ENCODE results near the gene ZNF771.
A peak's percentile ranks its signal among the peaks of the same experiment; 100 is the strongest.

ZNF771 gene

GRCh38 chr16:30407102-30407803, at the start of gene ZNF771:
ZNF771 (plus strand) TSS chr16:30407606; CDS start chr16:30408054, 448 bp downstream.
- peak; percentile 70 to 88 for DNase-seq (ENCODE audit: low read depth in 2 of 2)

DNA sequence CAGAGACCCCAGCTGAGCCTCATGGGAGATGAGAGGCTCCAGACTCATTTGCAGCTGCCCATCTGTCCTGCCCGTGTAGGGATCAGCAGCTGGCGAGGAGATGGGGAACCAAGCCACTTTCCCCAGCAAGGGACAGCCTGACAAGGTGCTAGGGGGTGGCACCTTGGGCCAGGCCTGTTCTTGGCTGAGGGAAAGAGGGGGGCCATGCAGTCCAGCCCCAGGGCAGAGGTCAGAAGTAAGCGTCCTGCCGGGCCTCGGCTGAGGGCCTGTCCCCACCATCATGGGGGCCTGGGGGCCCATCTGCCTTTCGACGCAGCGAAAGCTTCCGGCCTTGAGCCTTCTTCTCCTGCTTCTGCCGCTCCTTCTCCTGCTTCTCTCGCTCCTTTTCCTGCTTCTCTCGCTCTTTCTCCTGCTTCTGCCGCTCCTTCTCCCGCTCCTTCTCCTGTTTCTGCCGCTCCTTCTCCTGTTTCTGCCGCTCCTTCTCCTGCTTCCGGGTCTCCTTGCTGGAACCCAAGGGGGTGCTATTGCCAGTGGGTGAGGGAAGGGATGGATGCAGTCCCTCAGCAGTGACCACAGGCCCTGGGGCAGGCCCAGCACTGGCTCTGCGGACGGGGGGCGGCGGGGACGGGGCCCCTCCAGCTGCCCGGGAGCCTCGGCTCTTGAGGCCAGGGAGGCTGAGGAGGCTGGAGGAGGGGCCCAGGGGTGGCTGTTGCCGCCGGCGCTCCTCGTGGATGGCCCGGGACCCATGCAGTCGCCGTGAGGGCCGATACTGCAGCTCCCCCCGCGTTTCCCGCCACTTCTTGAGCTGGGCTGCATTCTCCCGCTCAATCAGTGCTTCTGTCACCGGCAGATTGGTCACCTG, 49.5 kb upstream of the ZNF771 start:
- DNase-seq (ENCODE audit: low read depth in 2 of 2) = no peak

DNA sequence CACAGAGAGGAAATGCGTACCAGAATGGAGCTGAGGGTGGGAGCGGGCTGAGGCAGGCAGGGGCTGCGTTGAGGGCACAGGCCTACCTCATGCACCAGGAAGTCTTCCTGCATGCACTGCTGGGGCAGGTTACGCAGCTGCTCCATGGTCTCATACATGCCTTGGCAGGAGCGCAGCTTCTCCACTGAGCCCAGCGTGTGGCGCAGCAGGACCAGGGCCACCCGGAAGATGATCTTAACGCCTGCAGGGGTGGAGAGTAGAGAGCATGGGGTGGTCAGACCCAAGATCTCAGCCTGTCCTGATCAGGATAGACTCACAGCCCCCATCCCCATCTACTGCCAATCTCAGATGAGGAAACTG, 48.8 kb upstream of the ZNF771 start:
- no peak for DNase-seq (ENCODE audit: low read depth in 2 of 2)

DNA sequence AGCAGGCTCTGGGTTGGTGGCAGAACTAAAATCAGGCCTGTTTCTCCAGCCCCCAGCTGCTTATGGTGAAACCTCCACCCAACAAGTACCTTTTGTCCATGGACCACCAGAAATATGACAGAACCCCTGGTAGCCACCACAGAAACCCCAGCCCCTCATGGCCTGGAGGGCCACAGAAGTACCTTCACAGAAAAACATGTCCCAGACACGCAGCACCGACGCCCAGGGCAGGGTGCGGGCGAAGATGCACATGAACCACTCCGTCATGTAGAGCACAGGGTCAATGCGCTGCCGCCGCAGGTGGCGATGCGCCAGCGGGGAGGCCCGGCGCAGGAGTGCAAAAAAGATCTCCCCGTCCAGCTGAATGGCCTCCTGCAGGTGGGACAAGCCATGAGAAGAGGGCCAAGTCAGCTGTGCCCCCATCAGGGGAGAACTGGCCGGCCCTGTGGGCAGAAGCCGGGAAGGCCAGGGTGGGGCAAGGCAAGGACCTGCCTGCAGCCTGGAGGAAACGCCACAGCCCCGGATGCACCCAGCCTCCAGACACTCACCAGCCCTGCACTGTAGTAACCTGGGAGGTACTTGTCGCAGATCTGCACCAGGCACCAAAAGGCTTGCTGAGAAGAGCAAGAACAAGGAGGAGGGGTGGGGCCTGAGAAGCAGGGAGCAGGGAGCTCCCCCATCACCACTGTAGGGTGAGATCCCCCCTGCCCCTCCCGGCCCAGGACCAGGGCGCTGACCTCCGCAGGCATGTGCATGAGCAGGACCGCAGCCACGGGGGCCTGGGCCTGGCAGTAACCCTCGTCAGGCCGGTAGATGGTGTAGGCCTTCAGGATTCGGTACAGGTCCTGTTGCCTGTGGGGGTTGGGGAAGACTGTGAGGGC, 48.2 kb upstream of the ZNF771 start:
- DNase-seq (ENCODE audit: low read depth in 2 of 2) = no peak

DNA sequence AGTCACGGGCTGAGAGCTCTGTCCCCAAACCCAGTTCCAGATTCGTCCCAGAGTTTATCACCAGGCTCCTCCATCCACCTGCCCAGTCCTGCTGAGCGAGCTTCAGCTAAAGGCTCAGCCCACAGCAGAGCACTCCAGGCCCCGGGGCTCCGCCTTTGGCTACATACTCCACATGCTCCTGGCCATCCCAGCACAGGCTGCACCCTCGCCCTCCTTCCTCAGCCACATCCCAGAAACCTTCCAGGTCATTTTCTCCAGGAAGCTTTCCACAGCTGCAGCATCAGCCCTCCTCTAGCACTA, 47.6 kb upstream of the ZNF771 start:
- no peak for DNase-seq (ENCODE audit: low read depth in 2 of 2)

DNA sequence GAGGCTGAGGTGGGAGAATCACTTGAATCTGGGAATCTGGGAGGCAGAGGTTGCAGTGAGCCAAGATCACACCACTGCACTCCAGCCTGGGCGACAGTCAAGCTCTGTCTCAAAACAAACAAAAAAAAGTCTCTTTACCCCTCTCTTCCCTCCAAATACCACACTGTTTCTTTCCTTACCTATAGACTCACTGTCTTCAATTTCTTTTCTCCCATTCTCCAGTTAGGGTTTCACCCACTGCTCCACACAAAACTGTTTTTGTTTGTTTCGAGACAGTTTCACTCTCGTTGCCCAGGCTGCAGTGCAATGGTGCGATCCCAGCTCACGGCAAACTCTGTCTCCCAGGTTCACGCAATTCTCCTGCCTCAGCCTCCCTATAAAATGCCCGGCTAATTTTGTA, 46.2 kb upstream of the ZNF771 start:
- no peak for DNase-seq (ENCODE audit: low read depth in 2 of 2)

- DNase-seq (ENCODE audit: low read depth in 2 of 2) = no peak
Observed at GRCh38 chr16:30365200-30365599, 42.2 kb upstream of the ZNF771 start.

DNA sequence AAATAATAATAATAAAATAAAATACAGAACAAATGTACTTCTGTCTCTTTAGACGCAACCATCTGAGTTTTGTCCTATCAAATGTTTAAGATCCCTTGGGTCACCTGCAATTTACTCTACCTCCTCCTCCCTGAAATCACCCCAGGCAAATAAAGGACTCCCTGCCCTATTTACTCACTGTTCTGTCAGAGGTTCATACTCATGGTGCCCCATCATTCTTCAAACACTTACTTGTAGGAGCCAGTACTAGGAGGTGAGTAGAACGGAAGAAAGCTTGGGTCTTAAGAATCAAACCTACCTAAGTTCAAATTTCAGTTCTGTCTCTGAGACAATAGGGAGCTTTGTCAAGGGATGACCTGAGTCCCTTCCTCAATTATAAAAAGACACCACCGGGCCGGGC, 40.9 kb upstream of the ZNF771 start:
- DNase-seq (ENCODE audit: low read depth in 2 of 2) = no peak

DNA sequence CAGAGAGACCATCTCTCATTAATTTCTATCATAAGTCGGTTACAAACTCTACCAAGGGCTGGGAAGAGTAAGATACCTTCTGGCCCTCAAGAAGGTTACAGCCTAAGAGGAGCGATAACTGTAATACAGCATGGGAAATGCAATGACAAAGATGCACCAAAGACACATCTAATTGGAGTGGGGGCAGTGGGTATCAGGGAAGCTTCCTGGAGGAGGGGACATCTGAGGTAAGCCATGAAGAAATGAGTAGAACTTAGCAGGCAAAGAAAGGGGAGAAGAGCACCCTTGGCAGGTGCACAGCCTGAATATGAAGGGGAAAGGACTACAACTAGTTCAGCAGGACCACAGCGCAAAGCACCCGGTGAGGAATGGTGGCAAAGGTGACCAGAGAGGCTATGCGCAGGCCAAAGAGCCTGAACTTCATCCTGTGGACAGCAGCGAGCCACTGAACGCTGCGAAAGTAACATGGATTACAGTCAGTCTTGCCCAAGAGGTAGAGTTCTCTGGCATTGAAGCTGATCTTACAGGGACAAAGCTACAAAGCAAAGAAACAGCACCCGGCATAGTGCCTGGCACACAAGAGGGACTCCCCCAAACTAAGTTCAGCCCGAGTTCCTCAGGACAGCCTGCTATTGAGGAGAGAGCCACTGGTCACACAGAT, 39.9 kb upstream of the ZNF771 start:
- no peak for DNase-seq (ENCODE audit: low read depth in 2 of 2)

- no peak for DNase-seq (ENCODE audit: low read depth in 2 of 2)
Observed at GRCh38 chr16:30368122-30368791, 39.1 kb upstream of the ZNF771 start.

GRCh38 chr16:30368792-30369090, 38.7 kb upstream of the ZNF771 start:
- no peak for DNase-seq (ENCODE audit: low read depth in 2 of 2)

- no peak for DNase-seq (ENCODE audit: low read depth in 2 of 2)
Observed at GRCh38 chr16:30369091-30369937, 38.1 kb upstream of the ZNF771 start.

DNA sequence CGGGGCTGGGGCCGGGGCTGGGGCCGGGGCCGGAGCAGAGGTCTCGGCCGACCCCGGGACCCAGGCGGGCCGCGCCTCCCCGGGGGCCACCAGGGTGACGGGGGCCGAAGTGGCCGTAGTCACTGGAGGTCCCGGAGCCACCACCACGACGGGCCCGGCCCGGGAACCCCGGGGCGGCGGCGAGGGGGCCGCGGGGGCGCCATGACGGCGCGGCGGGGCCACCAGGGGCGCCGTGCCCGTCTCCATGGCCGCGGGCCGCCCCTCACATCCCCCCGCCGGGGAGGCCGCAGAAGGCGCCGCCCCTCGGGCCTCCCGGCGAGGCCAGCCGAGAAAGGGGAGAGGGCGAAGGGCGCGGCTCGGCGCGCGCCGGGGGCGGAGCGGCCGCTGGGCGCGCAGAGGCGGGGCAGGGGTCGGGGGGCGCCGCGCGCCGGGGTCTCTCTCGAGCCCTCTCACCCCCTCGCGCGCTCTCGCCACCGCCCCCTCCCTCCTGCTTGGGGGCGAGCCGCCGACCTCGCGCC, 37.4 kb upstream of the ZNF771 start:
- DNase-seq (ENCODE audit: low read depth in 2 of 2) = no peak

GRCh38 chr16:30370456-30371247, 36.8 kb upstream of the ZNF771 start, which contains the start of gene TBC1D10B:
TBC1D10B (minus strand) TSS chr16:30370494; CDS start chr16:30370183, 311 bp downstream.
- DNase-seq (ENCODE audit: low read depth in 2 of 2) = peak; percentile 95 to 100

- no peak for DNase-seq (ENCODE audit: low read depth in 2 of 2)
Observed at GRCh38 chr16:30371248-30371816, 36.1 kb upstream of the ZNF771 start.

- DNase-seq (ENCODE audit: low read depth in 2 of 2) = no peak
Observed at GRCh38 chr16:30372038-30372712, 35.2 kb upstream of the ZNF771 start.

- no peak for DNase-seq (ENCODE audit: low read depth in 2 of 2)
Observed at GRCh38 chr16:30372725-30373124, 34.7 kb upstream of the ZNF771 start.

DNA sequence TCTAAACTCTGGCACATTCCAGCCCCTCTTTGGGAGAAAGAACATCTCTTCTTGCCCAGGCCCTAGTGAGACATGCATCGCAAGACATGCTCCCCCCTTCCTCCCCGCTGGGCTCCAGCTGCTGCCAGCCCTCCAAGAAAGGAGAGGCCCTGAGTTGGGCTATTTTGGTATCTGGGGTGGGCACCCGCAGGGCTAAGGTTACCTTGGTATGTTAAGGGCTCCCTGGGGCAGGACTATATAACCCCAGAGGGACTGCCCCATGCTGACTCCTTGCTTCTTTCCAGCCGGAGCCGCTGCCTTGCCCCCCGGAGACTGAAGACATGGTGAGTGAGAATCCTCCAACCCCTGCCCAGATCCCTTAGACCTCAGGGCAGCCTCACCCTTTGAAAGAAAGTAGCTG, 32.9 kb upstream of the ZNF771 start, which contains the start of gene MYL11:
MYL11 (plus strand) TSS at position 265 of the 400 bp plus-strand sequence; CDS start at position 321, 56 bp downstream.
- DNase-seq (ENCODE audit: low read depth in 2 of 2) = no peak

All from stimulated activated CD8-positive, alpha-beta memory T cell treated with anti-CD3 and anti-CD28 coated beads, Interleukin-7, amount 100 ng/mL, for 4 hours (primary cell).